AG10803 (cell line): ENCODE results near the gene DCLK2.
"Not testable (repeated sequence)": the region's sequence is repeated elsewhere in the genome, so short reads cannot be mapped to it uniquely, and the experiment has no call there.

Experiments used
- DNase-seq: peaks from one replicate; pipeline ENCODE4 v3.0.0; 2010; ENCODE audit warnings: low read depth
- H3K4me3 ChIP-seq: 2 replicates; pipeline ENCODE4 v1.5.1; 2011; ENCODE audit warnings: mild to moderate bottlenecking, low read length, control low read depth
- TF ChIP-seq, protein P1 (sequence below): conservative IDR thresholded peaks from 2 replicates; pipeline ENCODE4 v1.5.1; 2011; ENCODE audit warnings: mild to moderate bottlenecking, low read length, control low read depth, inconsistent platforms

DCLK2 gene

DNA sequence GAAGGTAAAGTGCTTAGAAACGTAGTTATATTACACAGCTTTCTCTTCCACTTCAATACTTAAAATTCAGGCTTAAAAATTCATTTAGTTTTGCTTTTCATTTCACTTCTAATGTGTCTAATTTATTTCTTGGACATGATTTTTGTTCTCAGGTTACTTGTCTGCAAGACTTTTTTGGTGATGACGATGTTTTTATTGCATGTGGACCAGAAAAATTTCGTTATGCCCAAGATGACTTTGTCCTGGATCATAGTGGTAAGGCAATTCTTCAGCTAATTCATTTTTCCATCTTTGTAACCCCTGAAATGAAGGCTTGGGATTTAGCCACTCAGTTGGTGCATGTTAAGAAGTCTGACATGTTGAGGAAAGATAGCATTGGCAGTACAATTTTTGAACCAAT, 114.7 kb downstream of the DCLK2 start:
- DNase-seq = peak; percentile 40
- H3K4me3 ChIP-seq = no peak overlapping the region

DNA sequence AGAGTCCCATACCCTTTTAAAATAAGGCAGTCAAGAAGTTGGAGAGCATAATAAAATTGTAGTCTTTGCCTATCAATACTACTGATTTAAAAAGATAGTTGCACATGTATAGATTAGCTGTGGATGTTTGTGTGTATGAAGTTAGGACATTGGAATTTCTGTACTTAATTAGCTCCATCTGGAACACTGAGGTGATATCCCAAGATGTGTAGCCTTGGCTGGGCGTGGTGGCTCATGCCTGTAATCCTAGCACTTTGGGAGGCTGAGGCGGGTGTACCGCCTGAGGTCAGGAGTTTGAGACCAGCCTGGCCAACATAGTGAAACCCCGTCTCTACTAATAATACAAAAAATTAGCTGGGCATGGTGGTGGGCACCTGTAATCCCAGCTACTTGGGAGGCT, 119.0 kb downstream of the DCLK2 start:
- not testable (repeated sequence) for H3K4me3 ChIP-seq
- peak; percentile 56 for DNase-seq

More for the DNA sequence above, 114.7 kb downstream of the DCLK2 start:
- TF ChIP-seq, protein P1, sequence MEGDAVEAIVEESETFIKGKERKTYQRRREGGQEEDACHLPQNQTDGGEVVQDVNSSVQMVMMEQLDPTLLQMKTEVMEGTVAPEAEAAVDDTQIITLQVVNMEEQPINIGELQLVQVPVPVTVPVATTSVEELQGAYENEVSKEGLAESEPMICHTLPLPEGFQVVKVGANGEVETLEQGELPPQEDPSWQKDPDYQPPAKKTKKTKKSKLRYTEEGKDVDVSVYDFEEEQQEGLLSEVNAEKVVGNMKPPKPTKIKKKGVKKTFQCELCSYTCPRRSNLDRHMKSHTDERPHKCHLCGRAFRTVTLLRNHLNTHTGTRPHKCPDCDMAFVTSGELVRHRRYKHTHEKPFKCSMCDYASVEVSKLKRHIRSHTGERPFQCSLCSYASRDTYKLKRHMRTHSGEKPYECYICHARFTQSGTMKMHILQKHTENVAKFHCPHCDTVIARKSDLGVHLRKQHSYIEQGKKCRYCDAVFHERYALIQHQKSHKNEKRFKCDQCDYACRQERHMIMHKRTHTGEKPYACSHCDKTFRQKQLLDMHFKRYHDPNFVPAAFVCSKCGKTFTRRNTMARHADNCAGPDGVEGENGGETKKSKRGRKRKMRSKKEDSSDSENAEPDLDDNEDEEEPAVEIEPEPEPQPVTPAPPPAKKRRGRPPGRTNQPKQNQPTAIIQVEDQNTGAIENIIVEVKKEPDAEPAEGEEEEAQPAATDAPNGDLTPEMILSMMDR = no peak

DNA sequence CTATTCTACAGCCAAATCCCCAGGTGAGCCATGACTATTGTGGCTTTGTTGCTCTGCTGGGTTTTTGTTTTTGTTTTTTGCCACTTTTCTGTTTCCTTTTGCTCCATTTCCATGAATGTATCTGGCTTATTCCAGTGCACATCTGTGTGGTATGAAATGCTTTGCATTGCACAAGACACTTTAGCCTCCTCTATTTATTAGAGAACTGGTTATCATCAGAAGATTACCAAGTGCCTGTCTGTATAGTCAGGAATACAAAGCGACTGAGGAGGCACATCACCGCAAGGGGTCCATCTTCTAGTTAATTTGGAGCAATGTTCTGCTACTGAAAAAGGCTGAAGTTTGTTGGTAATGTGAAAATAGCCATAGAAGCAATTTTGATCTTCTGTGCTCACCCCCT, 120.8 kb downstream of the DCLK2 start:
- TF ChIP-seq, protein P1 = no peak
- H3K4me3 ChIP-seq = no peak overlapping the region

DNA sequence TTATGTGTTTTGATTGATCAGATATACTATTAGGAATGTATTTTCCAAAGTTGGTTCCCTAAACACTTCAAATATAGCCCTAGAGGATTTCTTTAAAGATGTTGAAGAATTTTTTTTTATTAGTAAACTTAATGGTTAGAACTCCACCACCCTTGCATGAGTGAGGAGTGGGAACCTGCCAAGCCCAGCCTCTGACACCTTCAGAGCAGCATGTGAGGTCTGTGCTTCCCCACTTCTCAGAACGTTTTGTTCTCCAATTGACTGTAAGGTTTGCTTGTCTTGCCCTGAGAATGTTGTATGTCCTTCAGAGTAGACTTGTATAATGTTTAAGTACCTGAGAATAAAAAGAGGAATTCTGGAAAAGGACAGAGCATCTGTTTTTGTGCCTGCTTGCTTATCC, 126.8 kb downstream of the DCLK2 start:
- no peak for DNase-seq
- H3K4me3 ChIP-seq = no peak overlapping the region
- TF ChIP-seq, protein P1 = no peak

More for the DNA sequence above, 120.8 kb downstream of the DCLK2 start:
- DNase-seq = no peak

DNA sequence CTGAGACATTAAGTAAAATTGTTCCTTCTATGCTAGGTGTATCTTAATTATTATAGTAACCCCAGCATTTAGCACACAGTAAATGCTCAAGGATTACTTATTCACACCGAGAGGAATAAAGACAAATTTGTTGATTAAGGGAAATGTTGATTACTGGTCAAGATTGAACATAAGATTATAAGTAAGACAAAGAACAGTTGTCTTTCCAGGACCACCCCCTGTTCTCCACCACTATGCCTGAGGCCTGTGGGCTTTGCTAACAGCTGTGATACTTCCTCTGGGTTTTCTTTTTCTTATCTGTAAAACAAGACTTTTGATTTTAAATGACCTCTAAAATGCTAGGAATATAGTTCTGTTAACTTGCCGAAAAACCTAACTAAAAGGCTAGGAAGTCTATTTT, 128.0 kb downstream of the DCLK2 start:
- TF ChIP-seq, protein P1 = no peak
- H3K4me3 ChIP-seq = no peak overlapping the region

DNA sequence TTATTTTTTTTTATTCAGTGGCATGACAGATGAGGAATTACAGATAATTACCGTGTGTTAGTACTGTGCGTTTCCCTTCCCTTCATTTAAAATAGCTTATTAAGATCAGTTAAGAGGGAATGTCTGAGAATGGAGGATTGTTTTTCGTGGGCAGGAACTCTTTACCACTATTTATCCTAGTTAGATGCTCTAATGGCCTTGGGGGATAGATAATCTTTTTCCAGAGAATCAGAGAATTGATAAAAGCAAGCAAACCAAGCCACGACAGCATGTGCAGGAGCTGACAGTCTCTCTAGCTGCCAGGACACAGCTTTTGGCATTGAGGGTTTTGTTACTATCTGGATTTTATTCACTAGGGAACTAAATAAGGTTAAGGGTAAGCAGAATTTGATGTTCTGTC, 128.7 kb downstream of the DCLK2 start:
- no peak for DNase-seq
- no peak overlapping the region for H3K4me3 ChIP-seq
- TF ChIP-seq, protein P1 = no peak

More for the DNA sequence above, 128.0 kb downstream of the DCLK2 start:
- DNase-seq = no peak

DNA sequence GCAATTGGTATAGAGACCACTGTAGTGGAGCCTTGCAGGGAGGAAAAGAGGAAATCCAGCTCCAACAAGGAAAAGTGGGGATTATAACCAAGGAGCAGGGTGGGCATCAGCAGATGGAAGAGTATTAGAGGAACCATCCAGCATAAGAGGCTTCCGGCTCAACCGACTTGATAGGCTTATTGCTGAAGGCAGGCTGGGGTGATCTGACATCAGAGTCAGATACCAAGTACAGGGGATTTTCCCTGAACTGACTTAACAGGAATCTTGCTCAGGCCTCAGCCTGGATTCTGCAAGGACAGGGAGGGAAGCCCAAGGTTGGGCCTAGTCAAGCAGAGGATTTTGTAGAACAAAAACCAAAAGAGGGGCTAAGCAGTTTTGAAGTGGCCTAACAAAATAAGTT, 129.6 kb downstream of the DCLK2 start:
- no peak for DNase-seq
- TF ChIP-seq, protein P1 = no peak
- no peak overlapping the region for H3K4me3 ChIP-seq
